ENCODE results near the gene CEP170B.
"Not testable (repeated sequence)": the region's sequence is repeated elsewhere in the genome, so short reads cannot be mapped to it uniquely, and the experiment has no call there.

Gene CEP170B

DNA sequence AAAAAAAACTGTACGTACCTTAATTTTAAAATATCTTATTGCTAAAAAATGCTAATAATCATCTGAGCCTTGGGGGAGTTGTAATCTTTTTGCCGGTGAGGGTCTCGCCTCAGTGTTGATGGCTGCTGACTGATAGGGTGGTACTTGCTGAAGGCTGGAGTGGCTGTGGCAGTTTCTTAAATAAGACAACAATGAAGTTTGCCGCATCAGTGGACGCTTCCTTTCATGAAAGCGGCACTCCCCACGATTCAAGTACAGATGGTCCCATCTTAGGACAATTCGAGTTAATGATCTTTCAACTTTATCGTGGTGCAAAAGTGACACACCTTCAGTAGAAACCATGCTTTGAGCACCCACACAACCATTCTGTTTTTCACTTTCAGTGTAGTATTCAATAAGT is 52.0 kb downstream of the CEP170B start:
- no peak for DNase-seq (ENCODE audit: low read depth)

DNA sequence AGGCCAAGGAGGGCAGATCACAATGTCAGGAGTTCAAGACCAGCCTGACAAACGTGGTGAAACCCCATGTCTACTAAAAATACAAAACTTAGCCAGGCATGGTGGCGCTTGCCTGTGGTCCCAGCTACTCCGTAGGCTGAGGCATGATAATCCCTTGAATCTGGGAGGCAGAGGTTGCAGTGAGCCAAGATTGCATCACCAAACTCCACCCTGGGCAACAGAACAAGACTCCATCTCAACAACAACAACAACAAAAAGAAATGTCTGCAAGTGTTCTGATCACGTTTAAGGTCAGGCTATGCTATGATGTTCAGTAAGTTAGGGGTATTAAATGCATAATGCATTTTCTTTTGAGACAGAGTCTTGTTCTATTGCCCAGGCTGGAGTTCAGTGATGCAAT is 52.9 kb downstream of the CEP170B start:
- no peak for DNase-seq (ENCODE audit: low read depth)

DNA sequence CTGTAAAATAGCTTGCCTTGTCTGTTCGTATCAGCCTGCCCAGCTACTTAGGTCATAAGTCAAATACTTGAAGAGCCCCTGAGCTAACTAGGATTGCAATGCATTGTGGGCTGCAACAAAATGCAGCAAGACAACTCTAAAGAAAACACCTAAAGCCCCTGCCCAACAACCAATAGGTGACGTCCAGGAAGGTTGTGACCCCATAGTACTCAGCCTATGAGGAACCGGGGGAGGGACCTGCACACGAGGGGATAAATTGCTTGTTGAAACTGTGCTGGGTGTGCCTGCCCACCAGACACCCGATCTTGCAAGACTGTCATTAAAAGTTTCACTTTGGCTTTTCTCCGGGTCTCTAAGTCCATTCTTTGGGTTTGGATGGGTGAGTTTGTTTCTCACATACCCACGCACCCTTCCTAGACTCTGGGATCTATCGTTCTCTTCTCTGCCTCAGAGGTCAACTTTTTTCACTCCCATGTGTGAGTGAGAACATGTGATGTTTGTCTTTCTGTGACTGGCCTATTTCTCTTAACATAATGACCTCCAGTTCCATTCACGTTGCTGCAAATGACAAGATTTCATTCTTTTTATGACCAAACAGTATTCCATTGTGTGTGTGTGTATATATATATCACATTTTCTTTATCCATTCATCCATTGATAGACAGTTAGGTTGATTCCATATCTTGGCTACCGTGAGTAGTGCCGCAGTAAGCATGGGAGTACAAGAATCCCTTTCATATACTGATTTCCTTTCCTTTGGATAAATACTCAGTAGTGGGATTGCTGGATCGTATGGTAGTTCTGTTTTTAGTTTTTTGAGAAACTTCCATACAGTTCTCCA is 54.3 kb downstream of the CEP170B start:
- not testable (repeated sequence) for DNase-seq (ENCODE audit: low read depth)

DNA sequence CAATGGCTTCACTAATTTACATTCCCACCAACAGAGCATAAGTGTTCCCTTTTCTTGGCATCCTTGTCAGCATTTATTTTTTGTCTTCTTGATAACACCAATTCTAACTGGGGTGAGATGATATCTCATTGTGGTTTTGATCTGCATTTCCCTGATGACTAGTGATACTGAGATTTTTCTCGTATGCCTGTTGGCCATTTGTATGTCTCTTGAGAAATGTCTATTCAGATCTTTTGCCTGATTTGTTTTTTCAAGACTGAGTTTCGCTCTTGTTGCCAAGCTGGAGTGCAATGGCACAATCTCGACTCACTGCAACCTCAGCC is 54.9 kb downstream of the CEP170B start:
- DNase-seq (ENCODE audit: low read depth), result no peak

DNA sequence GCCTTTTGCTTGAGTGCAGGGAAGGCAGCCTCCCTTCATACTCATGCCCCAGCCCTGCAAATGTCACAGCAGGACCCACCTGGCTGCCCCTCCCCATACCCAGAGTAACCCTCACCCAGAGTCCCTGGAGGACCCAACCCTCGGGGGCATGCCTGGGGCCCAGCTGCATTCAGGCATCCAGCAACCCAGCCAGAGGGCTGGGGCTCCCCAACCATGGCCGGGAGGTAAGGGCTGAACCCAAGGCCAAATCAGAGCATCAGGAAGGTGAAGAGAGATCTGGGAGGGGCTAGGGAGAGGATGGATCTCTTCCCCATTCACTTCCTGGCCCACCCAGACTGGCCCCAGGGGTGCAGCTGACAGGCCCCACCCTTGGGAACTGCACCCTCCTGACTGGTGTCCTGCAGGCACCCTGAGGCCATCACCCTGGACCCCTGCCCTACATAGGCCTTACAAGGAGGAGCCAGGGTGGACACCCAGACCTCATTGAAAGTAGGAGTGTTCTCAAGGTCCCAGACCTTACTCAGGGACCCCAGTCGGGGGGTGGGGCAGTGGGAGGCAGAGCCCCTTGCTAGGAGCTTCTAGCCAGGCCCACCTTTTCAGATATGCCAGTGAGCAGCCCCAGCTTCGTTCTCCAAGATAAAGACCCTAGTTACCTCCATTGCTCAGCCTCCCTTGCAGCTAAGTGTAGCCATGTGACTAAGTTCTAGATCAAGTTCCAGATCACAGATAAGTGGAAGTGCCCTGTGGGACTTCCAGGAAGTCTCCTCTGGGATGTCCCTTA is 58.8 kb downstream of the CEP170B start:
- DNase-seq (ENCODE audit: low read depth), result no peak

DNA sequence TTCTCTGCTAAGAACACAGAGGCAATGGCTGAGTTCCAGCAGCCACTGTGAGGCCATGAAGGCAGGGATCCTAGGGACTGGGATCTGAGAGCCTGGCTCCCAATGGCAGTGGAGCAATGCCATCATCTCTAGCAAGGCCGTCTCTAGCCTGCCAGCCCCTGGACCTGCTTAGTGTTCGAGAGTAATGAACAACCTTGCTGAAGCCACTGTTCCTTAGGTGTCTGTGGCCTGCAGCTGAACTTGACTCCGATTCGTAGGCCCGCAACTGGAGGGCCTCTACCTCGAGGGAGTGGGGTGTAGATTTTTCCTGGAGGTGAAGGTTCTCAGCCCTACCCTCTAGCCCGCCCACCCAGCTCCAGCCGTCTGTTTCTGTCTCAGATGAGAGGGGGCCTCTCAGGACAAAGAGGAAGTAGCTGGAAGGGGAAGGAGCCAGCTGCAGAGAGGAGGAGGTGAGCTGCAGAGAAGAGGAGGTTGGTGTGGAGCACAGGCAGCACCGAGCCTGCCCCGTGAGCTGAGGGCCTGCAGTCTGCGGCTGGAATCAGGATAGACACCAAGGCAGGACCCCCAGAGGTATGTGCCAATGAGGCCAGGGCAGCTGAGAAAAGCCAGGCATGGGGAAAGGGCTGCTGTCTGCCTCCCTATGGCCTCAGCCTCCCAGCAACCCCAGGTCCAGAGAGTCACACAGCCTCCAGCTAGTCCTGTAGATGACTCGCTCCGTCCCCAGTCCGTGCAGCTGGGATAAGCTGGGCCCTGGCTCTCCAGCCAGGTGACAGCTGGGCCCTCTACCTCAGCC is 59.5 kb downstream of the CEP170B start, which contains the start of gene PLD4:
Gene PLD4, plus strand, starts transcription at position 459 of the 793 bp plus-strand sequence. CDS start 2,262 bp downstream, outside the sequence.
- DNase-seq (ENCODE audit: low read depth), result no peak

DNA sequence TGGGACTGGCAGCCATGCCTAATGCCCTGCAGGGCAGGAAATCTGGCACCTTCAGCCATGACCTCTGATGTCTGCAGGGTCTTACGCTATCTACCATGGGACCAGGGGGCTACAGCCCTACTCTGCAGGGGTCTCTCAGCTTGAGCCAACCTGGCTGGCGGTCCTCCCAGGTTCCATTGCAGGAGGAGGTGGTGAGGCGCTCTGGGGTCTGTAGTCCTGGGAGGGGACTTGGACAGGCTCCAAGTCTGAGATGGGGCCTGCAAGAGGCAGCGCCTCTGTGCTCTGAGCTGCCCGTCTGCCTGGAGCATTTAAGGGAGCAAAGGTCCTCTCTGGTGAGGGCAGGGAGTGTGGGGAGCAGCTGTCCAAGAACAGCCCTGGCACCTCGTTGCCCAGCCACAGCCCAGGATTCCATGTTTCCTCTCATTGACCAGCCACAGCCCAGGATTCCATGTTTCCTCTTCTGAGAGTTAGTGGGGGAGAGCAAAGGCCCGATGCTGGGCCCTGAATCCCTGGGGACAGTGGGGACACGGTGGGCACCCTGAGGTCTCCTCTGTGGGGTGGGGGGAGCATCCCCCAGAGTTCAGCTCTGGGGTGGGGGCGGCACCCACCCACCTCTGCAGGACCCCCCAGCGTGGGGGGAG is 60.3 kb downstream of the CEP170B start:
- no peak for DNase-seq (ENCODE audit: low read depth)

DNA sequence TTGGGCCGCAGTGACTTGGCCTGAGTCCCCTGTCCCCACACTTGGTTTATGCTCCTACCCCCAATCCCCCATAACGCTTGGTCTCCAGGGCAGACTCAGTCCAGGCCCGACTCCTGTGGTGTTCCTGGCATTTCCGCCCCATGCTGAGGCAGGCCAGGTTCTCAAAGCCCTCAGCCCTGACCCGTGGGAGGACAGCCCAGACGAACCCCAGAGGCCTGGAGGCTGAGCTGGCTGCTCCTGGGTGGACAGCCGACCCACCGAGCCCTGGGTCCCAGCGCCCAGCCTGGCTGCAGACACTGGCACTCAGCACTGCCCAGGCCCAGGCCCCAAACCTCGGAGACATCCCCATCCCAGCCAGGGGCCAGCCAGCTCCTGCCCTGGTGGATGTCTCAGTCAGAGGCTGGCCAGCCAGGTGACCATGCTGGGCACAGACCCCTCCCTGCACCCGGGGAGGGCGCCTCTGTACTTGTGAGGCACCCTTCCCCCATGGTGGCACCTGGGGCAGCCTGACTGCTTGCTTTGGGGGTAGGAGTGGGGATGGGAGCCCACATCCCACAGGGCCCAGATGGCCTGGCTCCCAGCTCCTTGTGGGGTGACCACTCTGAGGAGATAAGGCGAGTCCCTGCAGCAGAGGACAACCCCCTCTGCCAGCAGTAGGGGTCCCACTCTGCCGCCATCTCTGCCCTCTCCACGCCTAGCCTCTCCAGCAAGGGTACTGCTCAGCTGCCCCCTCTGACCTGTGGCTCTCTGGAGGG is 61.0 kb downstream of the CEP170B start:
- no peak for DNase-seq (ENCODE audit: low read depth)

DNA sequence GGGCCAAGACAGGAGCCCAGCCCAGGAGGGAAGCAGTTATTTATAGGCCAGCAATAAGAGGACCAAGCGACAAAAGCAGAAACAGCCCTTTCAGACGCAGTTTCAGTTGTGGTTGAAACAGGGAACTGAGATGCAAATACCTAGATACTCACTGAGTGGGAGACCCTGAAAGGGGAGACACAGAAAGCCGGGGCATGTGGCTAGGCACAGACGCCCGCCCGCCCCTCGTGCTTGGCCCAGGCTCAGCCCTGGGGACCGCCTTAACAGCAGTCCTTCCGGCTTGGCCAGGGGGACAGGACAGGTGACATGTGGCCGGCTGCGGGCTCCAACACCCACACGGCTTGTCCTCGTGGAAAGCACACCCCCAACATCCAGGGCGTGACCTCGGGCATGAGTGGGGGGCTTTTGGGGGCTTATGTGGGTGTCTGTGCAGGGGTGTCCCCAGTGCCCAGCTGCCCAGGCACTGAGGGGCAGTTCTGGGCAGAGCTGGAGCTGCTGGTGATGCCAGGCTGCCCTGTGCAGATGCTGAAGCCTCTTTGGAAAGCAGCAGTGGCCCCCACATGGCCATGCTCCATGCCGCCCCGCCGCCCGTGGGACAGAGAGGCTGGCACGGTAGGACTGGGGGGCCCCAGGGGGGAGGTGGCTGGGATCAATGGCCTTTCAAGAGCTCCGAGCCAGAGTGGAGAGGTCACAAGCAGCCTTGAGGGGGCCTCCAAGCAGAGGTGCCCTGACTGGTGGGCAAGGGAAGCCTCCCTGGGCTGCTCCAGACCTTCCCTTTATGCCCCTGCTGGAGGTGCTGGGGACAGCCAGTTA is 61.8 kb downstream of the CEP170B start:
- DNase-seq (ENCODE audit: low read depth), result no peak

DNA sequence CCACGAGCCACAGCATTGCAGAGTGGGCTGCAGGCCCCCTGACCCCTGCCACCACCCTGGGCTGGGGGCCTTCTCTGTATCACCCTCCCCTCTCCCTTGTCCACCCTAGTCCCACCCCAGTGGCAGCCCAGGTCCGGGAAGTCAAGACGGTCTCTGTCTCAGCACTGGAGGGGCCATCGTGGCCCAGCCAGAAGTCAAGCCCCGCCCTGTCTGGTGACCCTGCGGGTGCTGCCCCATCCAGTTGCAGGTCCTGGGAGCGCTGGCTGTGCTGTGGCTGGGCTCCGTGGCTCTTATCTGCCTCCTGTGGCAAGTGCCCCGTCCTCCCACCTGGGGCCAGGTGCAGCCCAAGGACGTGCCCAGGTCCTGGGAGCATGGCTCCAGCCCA is 62.4 kb downstream of the CEP170B start:
- no peak for DNase-seq (ENCODE audit: low read depth)

DNA sequence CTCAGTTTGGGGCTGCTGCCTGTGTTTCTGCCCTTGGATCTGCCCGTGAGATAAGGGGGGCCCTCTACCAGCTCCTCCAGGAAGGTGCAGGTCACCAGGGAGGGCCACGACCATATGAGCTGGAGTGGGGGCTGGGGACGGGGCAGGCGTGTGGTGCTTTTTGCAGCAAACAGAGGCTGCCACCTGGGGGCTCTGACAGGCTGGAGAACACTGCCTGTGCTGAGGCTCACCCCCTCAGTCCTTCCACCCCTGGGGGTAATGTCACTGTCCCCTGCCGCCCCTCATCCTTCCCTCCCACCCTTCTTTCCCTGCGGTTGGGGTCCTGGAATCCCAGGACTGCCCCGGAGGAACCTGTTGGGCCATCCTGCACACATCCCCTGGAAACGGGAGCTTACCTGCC is 62.8 kb downstream of the CEP170B start:
- no peak for DNase-seq (ENCODE audit: low read depth)

DNA sequence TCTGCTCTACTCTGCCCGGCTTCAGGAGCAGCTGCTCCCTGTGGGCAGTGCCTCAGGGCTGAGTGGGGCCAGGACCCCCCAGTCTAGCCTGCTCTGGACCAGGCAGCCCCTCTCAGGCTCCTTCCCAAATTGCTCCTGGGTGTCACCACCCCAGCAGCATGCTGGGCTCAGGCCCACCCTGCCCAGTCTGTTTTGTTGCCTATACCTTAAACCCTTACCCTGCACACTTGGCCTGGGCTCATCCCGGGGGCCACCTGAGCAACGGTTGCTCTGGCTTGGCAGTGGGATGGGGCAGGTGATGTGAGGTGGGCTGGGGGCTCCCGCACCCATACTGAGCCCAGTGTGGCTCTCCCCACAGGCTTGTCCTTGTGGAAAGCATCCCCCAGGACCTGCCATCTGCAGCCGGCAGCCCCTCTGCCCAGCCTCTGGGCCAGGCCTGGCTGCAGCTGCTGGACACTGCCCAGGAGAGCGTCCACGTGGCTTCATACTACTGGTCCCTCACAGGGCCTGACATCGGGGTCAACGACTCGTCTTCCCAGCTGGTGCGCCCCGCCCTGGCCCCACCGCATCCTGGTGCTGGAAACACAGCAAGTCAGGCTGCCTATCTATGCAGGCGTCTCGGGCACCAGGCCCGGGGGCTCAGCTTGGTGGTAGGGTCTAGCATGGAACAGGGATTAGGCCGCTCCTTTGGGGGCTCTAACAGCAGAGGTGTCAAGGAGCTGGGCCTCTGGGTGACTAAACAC is 63.5 kb downstream of the CEP170B start:
- DNase-seq (ENCODE audit: low read depth), result no peak

DNA sequence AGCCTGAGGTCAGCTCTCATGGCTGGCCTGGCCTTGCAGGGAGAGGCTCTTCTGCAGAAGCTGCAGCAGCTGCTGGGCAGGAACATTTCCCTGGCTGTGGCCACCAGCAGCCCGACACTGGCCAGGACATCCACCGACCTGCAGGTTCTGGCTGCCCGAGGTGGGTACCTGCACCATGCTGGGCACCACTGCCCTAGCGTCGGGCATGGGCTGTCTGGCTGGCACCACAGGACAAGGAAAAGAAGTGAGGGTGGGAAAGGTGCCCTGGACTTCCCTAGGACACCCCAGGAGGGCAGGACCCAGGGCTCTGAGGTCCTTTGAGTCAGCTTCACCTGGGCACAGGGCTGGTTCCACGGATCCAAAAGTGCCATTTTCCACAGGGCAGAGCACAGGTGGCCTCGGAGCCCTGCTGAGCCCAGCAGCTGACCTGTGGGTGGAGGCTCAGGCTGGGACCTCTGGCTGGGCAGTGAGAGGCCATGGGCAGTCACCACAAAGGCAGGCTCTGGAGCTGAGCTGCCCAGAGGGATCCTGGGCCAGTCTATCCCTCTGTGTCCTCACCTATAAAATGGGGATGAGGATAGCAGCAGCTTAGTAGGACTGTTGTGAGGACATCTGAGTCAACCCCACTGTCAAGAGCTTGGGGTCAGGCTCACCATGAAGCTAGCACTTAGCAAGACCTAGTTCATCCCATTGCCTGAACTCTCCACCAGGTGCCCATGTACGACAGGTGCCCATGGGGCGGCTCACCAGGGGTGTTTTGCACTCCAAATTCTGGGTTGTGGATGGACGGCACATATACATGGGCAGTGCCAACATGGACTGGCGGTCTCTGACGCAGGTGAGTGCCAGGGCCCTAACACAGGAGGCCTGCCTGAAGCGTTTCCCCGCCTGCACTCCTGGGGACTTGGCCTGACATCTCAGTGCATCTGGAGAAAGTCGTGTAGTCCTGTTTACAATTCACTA is 64.5 kb downstream of the CEP170B start:
- no peak for DNase-seq (ENCODE audit: low read depth)

DNA sequence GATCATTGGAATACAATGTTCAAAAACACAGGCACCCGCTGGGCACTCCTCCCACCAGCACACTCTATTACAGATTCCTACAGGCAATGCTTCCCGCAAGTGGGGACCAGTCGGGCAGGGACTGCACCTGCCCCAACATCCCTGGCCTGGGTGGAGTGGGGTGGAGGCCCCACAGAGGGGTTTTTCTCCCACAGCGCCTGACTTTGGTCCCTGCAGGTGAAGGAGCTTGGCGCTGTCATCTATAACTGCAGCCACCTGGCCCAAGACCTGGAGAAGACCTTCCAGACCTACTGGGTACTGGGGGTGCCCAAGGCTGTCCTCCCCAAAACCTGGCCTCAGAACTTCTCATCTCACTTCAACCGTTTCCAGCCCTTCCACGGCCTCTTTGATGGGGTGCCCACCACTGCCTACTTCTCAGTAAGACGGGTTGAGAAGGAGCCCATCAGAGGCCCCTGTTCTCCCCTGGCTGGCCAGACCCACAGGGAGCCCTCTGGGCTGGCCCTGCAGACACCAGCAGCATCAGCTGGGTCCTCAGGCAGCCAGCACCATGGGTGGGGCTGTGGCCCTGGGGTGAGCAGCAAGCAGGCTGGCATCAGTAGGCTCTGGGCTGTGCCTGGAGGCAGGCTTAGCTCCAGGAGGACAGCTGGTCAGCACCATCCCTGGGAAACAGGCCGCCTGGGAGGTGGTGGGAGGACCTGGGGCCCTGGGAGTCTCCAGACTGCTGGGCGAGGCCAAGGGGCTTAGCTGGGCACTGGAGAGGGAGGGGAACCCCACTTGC is 65.6 kb downstream of the CEP170B start:
- no peak for DNase-seq (ENCODE audit: low read depth)

DNA sequence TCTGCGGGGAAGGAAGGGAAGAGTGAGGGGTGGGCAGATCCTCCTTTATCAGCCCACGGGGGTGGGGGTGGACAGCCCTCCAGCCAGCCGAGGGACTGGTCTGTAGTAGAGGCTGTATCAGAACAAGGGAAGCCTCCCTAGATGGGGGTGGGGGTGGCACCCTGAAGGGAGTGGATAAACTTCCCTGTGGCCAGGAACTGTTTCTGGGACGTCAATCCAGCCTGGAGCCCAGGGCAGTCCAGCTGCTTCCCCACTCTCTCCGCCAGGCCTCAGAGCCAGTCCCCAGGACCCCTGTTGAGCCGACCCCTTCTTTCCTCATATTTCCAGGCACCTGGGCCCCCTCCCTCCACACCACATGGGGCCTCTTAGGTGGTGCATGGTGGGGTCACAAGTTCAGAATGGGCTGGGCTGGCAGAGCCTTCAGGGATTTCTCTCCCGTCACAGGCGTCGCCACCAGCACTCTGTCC is 66.3 kb downstream of the CEP170B start:
- DNase-seq (ENCODE audit: low read depth), result no peak

DNA sequence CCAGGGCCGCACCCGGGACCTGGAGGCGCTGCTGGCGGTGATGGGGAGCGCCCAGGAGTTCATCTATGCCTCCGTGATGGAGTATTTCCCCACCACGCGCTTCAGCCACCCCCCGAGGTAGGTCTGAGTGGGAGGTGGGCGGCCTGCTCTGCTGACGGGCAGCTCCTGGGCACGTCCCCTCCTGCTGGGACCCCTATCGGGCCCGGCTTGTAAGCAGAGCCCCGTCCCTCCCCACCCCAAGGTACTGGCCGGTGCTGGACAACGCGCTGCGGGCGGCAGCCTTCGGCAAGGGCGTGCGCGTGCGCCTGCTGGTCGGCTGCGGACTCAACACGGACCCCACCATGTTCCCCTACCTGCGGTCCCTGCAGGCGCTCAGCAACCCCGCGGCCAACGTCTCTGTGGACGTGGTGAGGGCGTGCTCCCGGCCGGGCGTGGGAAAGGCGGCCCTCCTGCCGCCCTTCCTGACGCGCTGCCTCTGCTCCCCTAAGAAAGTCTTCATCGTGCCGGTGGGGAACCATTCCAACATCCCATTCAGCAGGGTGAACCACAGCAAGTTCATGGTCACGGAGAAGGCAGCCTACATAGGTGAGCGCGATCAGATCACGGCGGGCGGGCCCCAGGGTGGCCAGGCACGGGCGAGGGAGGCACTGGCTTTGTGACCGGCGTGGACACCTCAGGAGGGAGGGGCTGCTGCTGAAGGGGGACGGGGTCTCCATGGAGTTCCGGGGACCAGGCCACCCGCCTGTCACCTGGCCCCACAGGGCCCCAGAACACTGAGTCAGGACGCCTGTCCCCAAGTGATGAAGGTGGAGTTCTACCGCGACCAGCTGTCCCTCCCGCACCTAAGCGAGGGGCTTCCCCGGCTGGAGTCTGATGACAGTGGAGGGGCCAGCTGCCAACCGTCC is 67.0 kb downstream of the CEP170B start:
- no peak for DNase-seq (ENCODE audit: low read depth)

Data from iris pigment epithelial cell (primary cell).